Tibial artery (tissue), 4 donors: ENCODE data around the gene NLGN1.

Experiments used
- DNase-seq, 2 donors: peaks; one replicate each; pipeline ENCODE4 v3.0.0-alpha.2; 2019
- H3K27ac ChIP-seq, 2 donors: fragments of 200-600 bp; sonication (generic) in 1 of 2; 1 replicate in 1 of 2; 2 replicates in 1 of 2; pipeline ENCODE4 v1.5.1; 2018 to 2019; ENCODE audit warnings: mild to moderate bottlenecking in 1 of 2
- H3K27me3 ChIP-seq, 2 donors: fragments of 200-600 bp; sonication (generic) in 1 of 2; one replicate each; pipeline versions ENCODE4 v1.5.1 to v1.6.0; 2016 to 2019
- H3K36me3 ChIP-seq, 3 donors: fragments of 200-600 bp; sonication (generic) in 2 of 3; one replicate each; pipeline ENCODE4 v1.5.1; 2016 to 2019; ENCODE audit warnings: mild to moderate bottlenecking in 2 of 3
- H3K4me1 ChIP-seq, 4 donors: fragments of 200-600 bp; sonication (generic) in 2 of 4; 1 replicate in 3 of 4; 2 replicates in 1 of 4; pipeline ENCODE4 v1.5.1; 2016 to 2019
- H3K4me3 ChIP-seq, 2 donors: fragments of 200-600 bp; sonication (generic) in 1 of 2; 1 replicate in 1 of 2; 2 replicates in 1 of 2; pipeline ENCODE4 v1.5.1; 2018 to 2019; ENCODE audit warnings: mild to moderate bottlenecking in 2 of 2
- H3K9me3 ChIP-seq, 3 donors: fragments of 200-600 bp; sonication (generic) in 1 of 3; one replicate each; pipeline ENCODE4 v1.5.1; 2016 to 2019
- CTCF ChIP-seq, 2 experiments: fragments of 200-600 bp in 1 of 2; fragments of 450-650 bp in 1 of 2; IDR thresholded peaks; one replicate each; pipeline ENCODE4 v1.5.1; 2017 to 2019; ENCODE audit warnings: antibody characterized with exemption in 2 of 2, mild to moderate bottlenecking in 1 of 2, moderate library complexity in 1 of 2
- intact Hi-C: fragments of 100-400 bp; cut with DNase I; formaldehyde crosslinking; loops from one replicate; pipeline ENCODE4 v1.15.0; 2023; ENCODE audit warnings: low total_unique reads

NLGN1 gene

GRCh38 chr3:173743111-173743510 is 345.6 kb downstream of the NLGN1 start:
- Histone ChIP-seq H3K4me3 (peak overlapping the region; percentile 35 to 44), H3K27ac (peak overlapping the region; percentile 7 to 49), H3K4me1 (peaks cover 0 to 4% (median 0%) of the 10 kb centered on the region in 4 donors), H3K27me3 (no peaks in the 10 kb centered on the region), H3K36me3 (no peaks in the 10 kb centered on the region), H3K9me3 (no peaks in the 10 kb centered on the region)
- TF ChIP-seq CTCF (IDR thresholded peaks at IDR 0.05): no peak
- no peak for DNase-seq
- intact Hi-C loops: no loop called here

DNA sequence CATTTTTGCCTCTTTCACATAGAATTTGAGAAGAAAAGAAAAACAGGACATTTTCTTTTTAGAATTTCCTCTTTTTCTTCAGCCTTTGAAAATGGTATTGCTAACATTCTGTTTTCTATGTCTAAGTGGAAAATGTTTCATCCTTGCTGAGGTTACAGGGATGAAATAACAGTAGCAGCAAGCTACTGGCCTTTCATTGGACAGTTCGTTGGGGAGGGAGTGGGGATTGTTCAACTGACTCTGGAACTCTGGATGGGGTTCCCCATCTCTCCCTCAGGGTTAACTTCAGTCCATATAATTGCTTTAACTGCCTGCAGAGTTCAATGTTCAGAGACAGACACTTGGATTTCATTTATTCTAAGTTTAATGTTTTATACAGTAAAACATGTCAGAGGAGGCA is 346.0 kb downstream of the NLGN1 start:
- TF ChIP-seq CTCF (IDR thresholded peaks at IDR 0.05): no peak
- Histone ChIP-seq H3K4me3 (peak overlapping the region in 1 of 2 donors; percentile 44), H3K36me3 (no peaks in the 10 kb centered on the region), H3K27ac (peak overlapping the region; percentile 7 to 49), H3K27me3 (no peaks in the 10 kb centered on the region), H3K9me3 (no peaks in the 10 kb centered on the region), H3K4me1 (peaks cover 0 to 4% (median 0%) of the 10 kb centered on the region in 4 donors)
- intact Hi-C loops: no loop called here
- no peak for DNase-seq

- TF ChIP-seq CTCF (IDR thresholded peaks at IDR 0.05): no peak
- H3K9me3 ChIP-seq: no peaks in the 10 kb centered on the region
- H3K27me3 ChIP-seq: no peaks in the 10 kb centered on the region
- intact Hi-C loops: no loop called here
- no peak for DNase-seq
- no peak overlapping the region for H3K27ac ChIP-seq
- peaks cover 0 to 4% (median 0%) of the 10 kb centered on the region in 4 donors for H3K4me1 ChIP-seq
- H3K4me3 ChIP-seq: no peak overlapping the region
- H3K36me3 ChIP-seq: no peaks in the 10 kb centered on the region
Observed at GRCh38 chr3:173744479-173744878, 346.9 kb downstream of the NLGN1 start.

DNA sequence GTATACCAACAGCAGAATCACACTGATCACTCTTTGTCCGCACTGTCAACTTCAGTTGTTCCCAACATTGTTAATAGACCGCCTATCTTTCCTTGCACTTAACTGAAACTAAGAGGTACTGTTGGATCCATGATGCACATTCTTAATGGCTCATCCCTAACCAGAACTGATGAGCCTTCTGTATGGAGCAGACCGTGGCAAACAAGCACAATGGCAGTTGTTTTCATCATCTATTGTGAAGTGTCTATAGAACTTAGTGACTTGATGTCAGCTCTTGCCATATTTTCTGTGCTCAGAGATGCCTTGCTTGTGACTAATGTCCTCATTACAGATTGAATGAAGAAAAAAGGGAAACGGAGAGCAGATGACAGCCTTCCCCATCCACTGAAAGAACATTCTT is 347.4 kb downstream of the NLGN1 start:
- Histone ChIP-seq H3K4me3 (no peak overlapping the region), H3K9me3 (no peaks in the 10 kb centered on the region), H3K36me3 (no peaks in the 10 kb centered on the region), H3K27me3 (no peaks in the 10 kb centered on the region), H3K27ac (no peak overlapping the region), H3K4me1 (peaks cover 0 to 4% (median 0%) of the 10 kb centered on the region in 4 donors)
- intact Hi-C loops: no loop called here
- DNase-seq: no peak
- no peak for TF ChIP-seq CTCF (IDR thresholded peaks at IDR 0.05)

DNA sequence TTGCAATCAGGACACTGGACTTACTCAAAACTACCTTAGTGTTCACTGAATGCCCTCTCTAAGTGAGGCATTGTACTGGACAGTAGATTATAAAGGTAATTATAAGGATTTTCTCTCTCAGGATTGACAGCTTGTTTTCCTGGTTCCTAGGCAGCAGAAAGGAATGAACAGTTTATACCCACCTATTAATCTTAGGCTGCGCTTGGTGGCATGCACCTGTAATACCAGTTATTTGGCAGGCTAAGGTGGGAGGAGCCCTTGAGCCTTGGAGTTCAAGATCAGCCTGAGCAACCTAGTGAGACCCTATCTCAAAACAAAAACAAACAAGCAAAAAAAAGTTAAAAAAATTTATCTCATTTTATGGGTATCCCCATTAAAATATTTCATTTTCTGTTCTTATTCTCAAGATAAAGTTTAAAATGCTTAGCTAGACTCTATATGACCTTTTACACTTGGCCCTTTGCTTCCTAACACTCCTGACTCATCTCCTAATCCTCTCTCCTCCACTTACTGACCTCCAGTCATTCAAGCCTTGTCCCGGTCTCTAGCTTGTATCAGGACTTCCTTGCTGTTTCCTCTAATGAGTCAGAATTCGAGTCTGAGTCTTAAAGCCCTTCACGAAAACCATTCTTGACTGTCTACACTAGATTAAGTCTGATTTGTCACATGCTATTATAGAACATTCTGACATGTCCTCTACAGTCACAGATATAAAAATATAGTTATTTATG is 348.6 kb downstream of the NLGN1 start:
- TF ChIP-seq CTCF (IDR thresholded peaks at IDR 0.05): no peak
- H3K4me1 ChIP-seq: peaks cover 0 to 4% (median 0%) of the 10 kb centered on the region in 4 donors
- intact Hi-C loops: no loop called here
- no peaks in the 10 kb centered on the region for H3K9me3 ChIP-seq
- DNase-seq: no peak
- no peak overlapping the region for H3K4me3 ChIP-seq
- H3K27ac ChIP-seq: no peak overlapping the region
- no peaks in the 10 kb centered on the region for H3K27me3 ChIP-seq
- H3K36me3 ChIP-seq: no peaks in the 10 kb centered on the region
